IPS-15b (cell line): ENCODE data around the gene MVK.

Experiments
- H3K27me3 ChIP-seq: one replicate; pipeline ENCODE4 v1.6.1; 2013; ENCODE audit warnings: low read length; ENCODE audit not compliant: control insufficient read depth, insufficient read depth
- H3K36me3 ChIP-seq: one replicate; pipeline ENCODE4 v1.6.1; 2013; ENCODE audit warnings: low read length; ENCODE audit not compliant: control insufficient read depth, insufficient read depth
- H3K4me1 ChIP-seq: one replicate; pipeline ENCODE4 v1.6.1; 2013; ENCODE audit warnings: mild to moderate bottlenecking, low read length; ENCODE audit not compliant: control insufficient read depth, insufficient read depth
- H3K4me3 ChIP-seq: one replicate; pipeline ENCODE4 v1.5.1; 2013; ENCODE audit warnings: low read depth, low read length
- H3K9ac ChIP-seq: one replicate; pipeline ENCODE4 v1.6.1; 2013; ENCODE audit warnings: low read depth, mild to moderate bottlenecking, low read length
- H3K9me3 ChIP-seq: one replicate; pipeline ENCODE4 v1.6.1; 2013; ENCODE audit warnings: mild to moderate bottlenecking, low read length; ENCODE audit not compliant: control insufficient read depth, insufficient read depth

The MVK gene

DNA sequence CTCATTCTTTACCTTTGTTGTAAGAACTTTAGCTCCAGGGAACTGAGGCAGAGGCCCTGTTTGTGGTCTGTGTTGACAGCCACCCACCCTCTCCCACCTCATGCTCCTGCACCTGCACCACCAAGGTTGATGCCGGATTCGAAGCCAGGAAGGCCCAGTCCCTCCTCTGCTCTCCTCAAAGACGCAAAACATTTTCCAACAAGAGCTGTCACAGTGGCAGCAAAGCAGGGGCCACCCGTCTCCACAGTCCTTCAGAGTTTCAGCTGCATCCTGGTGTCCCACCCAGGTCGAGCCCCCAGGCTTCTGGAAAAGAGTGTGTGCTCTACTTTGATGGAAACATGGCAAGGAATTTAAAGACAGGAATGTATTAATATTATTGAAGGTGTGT, 37.7 kb upstream of the MVK start:
- Histone ChIP-seq H3K36me3 (no peaks in the 10 kb centered on the region), H3K9ac (no peak overlapping the region), H3K4me1 (no peaks in the 10 kb centered on the region), H3K27me3 (no peaks in the 10 kb centered on the region), H3K9me3 (no peaks in the 10 kb centered on the region), H3K4me3 (no peak overlapping the region)

GRCh38 chr12:109537136-109537535, 36.5 kb upstream of the MVK start:
- no peaks in the 10 kb centered on the region for H3K36me3 ChIP-seq
- no peaks in the 10 kb centered on the region for H3K27me3 ChIP-seq

DNA sequence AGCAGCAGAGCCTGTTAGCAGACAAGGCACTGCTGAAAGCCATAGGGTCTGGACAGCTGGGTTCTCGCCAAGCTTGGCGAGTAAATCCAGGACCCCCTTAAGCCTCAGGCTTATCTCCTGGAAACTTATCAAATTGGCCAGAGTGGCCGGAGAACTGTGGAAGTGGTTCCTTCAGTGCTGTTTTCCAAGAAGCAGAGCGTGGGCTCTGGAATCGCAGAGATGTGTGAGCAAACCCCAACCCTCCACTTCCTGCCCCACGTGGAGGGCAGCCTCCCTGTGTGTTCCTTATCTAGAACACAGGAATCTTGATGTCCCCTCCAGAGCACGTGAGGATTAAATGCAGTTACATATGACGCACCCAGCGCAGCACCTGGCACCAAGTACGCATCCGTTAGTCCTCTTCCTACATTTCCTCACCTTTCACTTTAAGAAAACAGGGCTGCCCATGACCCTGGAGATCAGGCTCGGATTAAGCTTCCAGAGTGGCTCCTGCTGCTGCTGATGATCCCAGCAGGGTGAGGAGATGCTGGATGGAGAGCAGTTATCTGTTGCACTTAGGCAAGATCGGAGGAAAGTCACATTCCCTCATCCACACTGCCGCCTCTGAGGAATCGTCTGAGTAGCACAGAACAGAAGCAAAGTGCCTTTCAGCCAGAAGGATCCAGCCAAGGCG, 35.3 kb upstream of the MVK start:
- Histone ChIP-seq H3K4me3 (no peak overlapping the region), H3K4me1 (no peaks in the 10 kb centered on the region), H3K9me3 (no peaks in the 10 kb centered on the region), H3K36me3 (no peaks in the 10 kb centered on the region), H3K27me3 (no peaks in the 10 kb centered on the region), H3K9ac (no peak overlapping the region)

More at GRCh38 chr12:109537136-109537535, 36.5 kb upstream of the MVK start:
- Histone ChIP-seq H3K9ac (no peak overlapping the region), H3K4me1 (no peaks in the 10 kb centered on the region), H3K4me3 (no peak overlapping the region), H3K9me3 (no peaks in the 10 kb centered on the region)

GRCh38 chr12:109539508-109539907, 34.1 kb upstream of the MVK start:
- H3K9ac ChIP-seq, result no peak overlapping the region

GRCh38 chr12:109540526-109541412, 32.8 kb upstream of the MVK start:
- H3K27me3 ChIP-seq, result no peaks in the 10 kb centered on the region
- H3K9me3 ChIP-seq, result no peaks in the 10 kb centered on the region
- H3K9ac ChIP-seq, result no peak overlapping the region
- H3K36me3 ChIP-seq, result no peaks in the 10 kb centered on the region
- H3K4me3 ChIP-seq, result no peak overlapping the region
- no peaks in the 10 kb centered on the region for H3K4me1 ChIP-seq

More at GRCh38 chr12:109539508-109539907, 34.1 kb upstream of the MVK start:
- H3K27me3 ChIP-seq, result no peaks in the 10 kb centered on the region
- H3K4me3 ChIP-seq, result no peak overlapping the region
- H3K9me3 ChIP-seq, result no peaks in the 10 kb centered on the region
- H3K4me1 ChIP-seq, result no peaks in the 10 kb centered on the region
- no peaks in the 10 kb centered on the region for H3K36me3 ChIP-seq

GRCh38 chr12:109541413-109541726, 32.2 kb upstream of the MVK start:
- H3K9ac ChIP-seq, result no peak overlapping the region

DNA sequence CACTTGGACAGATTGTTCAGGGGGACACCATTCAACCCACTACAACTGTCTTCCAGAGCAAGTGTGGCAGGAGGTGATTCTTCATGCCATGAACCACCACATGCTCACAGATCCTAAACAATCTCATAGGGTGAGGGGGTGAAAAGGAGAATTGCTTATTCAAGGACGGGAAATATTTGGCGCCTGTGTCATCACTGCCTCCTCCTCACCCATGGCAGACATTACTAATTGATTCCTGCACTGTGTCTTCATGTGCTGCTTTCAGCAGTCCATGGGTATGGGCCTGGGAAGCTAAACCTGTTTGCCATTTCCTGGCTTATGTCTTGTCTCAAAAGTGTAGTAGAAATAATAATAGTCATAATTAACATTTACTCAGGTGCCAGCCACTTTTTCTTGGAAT, 31.6 kb upstream of the MVK start:
- Histone ChIP-seq H3K4me1 (no peaks in the 10 kb centered on the region), H3K4me3 (no peak overlapping the region), H3K36me3 (no peaks in the 10 kb centered on the region), H3K27me3 (no peaks in the 10 kb centered on the region), H3K9me3 (no peaks in the 10 kb centered on the region), H3K9ac (no peak overlapping the region)

More at GRCh38 chr12:109541413-109541726, 32.2 kb upstream of the MVK start:
- Histone ChIP-seq H3K27me3 (no peaks in the 10 kb centered on the region), H3K9me3 (no peaks in the 10 kb centered on the region), H3K4me3 (no peak overlapping the region), H3K36me3 (no peaks in the 10 kb centered on the region), H3K4me1 (no peaks in the 10 kb centered on the region)

DNA sequence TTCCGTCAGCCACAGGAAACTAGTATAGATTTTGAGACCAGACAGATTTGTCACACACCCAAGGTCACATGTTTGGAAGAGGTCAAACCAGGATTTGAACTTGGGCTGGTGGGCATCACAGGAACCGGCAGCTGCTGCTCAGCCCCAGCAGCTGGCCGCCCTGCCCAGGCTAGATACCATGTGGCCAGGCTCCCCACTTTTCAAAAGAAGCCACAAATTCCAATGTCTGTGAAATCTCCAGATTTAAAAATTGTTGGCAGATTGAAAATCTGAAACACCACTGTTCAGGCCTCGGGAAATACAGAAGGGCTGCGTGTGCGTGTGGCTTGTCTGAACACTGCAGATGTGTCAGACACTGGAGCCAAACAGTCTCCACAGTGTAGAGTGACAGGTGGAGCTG, 30.7 kb upstream of the MVK start:
- H3K27me3 ChIP-seq, result no peaks in the 10 kb centered on the region
- H3K4me3 ChIP-seq, result no peak overlapping the region
- no peak overlapping the region for H3K9ac ChIP-seq
- no peaks in the 10 kb centered on the region for H3K4me1 ChIP-seq
- H3K36me3 ChIP-seq, result no peaks in the 10 kb centered on the region
- no peaks in the 10 kb centered on the region for H3K9me3 ChIP-seq

- Histone ChIP-seq H3K4me3 (no peak overlapping the region), H3K36me3 (no peaks in the 10 kb centered on the region), H3K9ac (no peak overlapping the region), H3K27me3 (peaks cover 2% of the 10 kb centered on the region), H3K9me3 (no peaks in the 10 kb centered on the region), H3K4me1 (no peaks in the 10 kb centered on the region)
Measured at GRCh38 chr12:109544955-109545531, 28.6 kb upstream of the MVK start.

DNA sequence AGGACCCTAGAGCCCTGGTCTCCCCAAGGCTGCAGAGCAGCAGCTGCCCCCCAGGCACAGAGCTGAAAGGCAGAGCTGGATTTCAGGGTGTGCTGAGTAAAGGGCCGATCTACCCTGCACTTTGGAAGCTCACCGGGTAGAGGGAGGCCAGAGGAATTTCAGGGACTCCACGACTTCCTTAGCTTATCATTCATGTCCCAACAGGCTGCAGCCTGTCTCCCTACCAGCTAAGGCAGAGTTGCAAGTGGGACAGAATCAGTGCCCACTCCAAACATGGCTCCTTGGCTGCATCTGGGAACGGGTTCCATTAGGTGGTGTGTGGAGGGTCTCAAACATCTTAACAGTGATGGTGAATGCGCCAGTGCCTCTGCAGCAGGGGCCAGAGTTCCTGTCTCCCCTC, 27.8 kb upstream of the MVK start:
- Histone ChIP-seq H3K4me3 (no peak overlapping the region), H3K9me3 (no peaks in the 10 kb centered on the region), H3K36me3 (no peaks in the 10 kb centered on the region), H3K9ac (no peak overlapping the region), H3K4me1 (no peaks in the 10 kb centered on the region), H3K27me3 (peaks cover 2% of the 10 kb centered on the region)

- Histone ChIP-seq H3K4me1 (no peaks in the 10 kb centered on the region), H3K36me3 (no peaks in the 10 kb centered on the region), H3K9me3 (no peaks in the 10 kb centered on the region), H3K9ac (peak overlapping the region; percentile 18), H3K27me3 (peaks cover 2% of the 10 kb centered on the region), H3K4me3 (no peak overlapping the region)
Measured at GRCh38 chr12:109547286-109547685, 26.3 kb upstream of the MVK start.

- H3K9ac ChIP-seq, result no peak overlapping the region
- no peaks in the 10 kb centered on the region for H3K9me3 ChIP-seq
- no peaks in the 10 kb centered on the region for H3K4me1 ChIP-seq
- peaks cover 2% of the 10 kb centered on the region for H3K27me3 ChIP-seq
- no peak overlapping the region for H3K4me3 ChIP-seq
- no peaks in the 10 kb centered on the region for H3K36me3 ChIP-seq
Measured at GRCh38 chr12:109548258-109548657, 25.3 kb upstream of the MVK start.
